HUES48 (cell line): ENCODE measurements around the gene STK36.
A peak's percentile ranks its signal among the peaks of the same experiment; 100 is the strongest.

ENCODE experiments used
- H3K27ac ChIP-seq: one replicate; pipeline ENCODE4 v1.7.0; 2013; ENCODE audit warnings: low read depth, low read length, inconsistent platforms
- H3K27me3 ChIP-seq: 2 replicates; pipeline ENCODE4 v1.6.1; 2013; ENCODE audit warnings: mild to moderate bottlenecking, low read length; ENCODE audit not compliant: control insufficient read depth, insufficient read depth
- H3K36me3 ChIP-seq: 2 replicates; pipeline ENCODE4 v1.6.1; 2013; ENCODE audit warnings: low read length; ENCODE audit not compliant: control insufficient read depth, insufficient read depth
- H3K4me1 ChIP-seq: 2 replicates; pipeline ENCODE4 v1.6.1; 2013; ENCODE audit warnings: mild to moderate bottlenecking, low read length; ENCODE audit not compliant: control insufficient read depth, insufficient read depth
- H3K4me3 ChIP-seq: 2 replicates; pipeline ENCODE4 v1.5.1; 2013; ENCODE audit warnings: mild to moderate bottlenecking, low read depth, low read length
- H3K9ac ChIP-seq: 2 replicates; pipeline ENCODE4 v1.6.1; 2013; ENCODE audit warnings: mild to moderate bottlenecking, low read depth, low read length, moderate library complexity
- H3K9me3 ChIP-seq: 2 replicates; pipeline ENCODE4 v1.6.1; 2013; ENCODE audit warnings: low read length; ENCODE audit not compliant: control insufficient read depth, insufficient read depth

The STK36 gene

GRCh38 chr2:218703341-218703740 lies 31.5 kb downstream of the STK36 start:
- H3K27ac ChIP-seq = no peak overlapping the region
- no peaks in the 10 kb centered on the region for H3K9me3 ChIP-seq

GRCh38 chr2:218708086-218708485 lies 36.2 kb downstream of the STK36 start:
- Histone ChIP-seq H3K4me3 (no peak overlapping the region), H3K27me3 (no peaks in the 10 kb centered on the region), H3K9ac (no peak overlapping the region), H3K36me3 (no peaks in the 10 kb centered on the region), H3K9me3 (no peaks in the 10 kb centered on the region), H3K27ac (no peak overlapping the region), H3K4me1 (peaks cover 7% of the 10 kb centered on the region)

More at GRCh38 chr2:218703341-218703740, 31.5 kb downstream of the STK36 start:
- Histone ChIP-seq H3K27me3 (no peaks in the 10 kb centered on the region), H3K4me1 (no peaks in the 10 kb centered on the region), H3K9ac (no peak overlapping the region), H3K36me3 (peaks cover 29% of the 10 kb centered on the region), H3K4me3 (no peak overlapping the region)

GRCh38 chr2:218709908-218710307 lies 38.0 kb downstream of the STK36 start:
- H3K9ac ChIP-seq = no peak overlapping the region
- H3K4me1 ChIP-seq = peaks cover 7% of the 10 kb centered on the region
- H3K27me3 ChIP-seq = no peaks in the 10 kb centered on the region
- H3K27ac ChIP-seq = no peak overlapping the region
- no peak overlapping the region for H3K4me3 ChIP-seq
- H3K36me3 ChIP-seq = 0 out of 2 replicates have a peak, but pooled peaks cover 4% of the 10 kb centered on the region
- no peaks in the 10 kb centered on the region for H3K9me3 ChIP-seq

GRCh38 chr2:218710334-218710686 lies 38.4 kb downstream of the STK36 start:
- peaks cover 7% of the 10 kb centered on the region for H3K4me1 ChIP-seq
- no peaks in the 10 kb centered on the region for H3K27me3 ChIP-seq
- 0 out of 2 replicates have a peak, but pooled peaks cover 6% of the 10 kb centered on the region for H3K36me3 ChIP-seq
- no peaks in the 10 kb centered on the region for H3K9me3 ChIP-seq
- no peak overlapping the region for H3K9ac ChIP-seq
- no peak overlapping the region for H3K27ac ChIP-seq
- H3K4me3 ChIP-seq = peak overlapping the region; percentile 92; the same call in 1 of the 2 replicates

GRCh38 chr2:218710687-218711549 lies 39.0 kb downstream of the STK36 start, which contains the start of gene TTLL4:
Gene TTLL4, plus strand, starts transcription at chr2:218710835. Its CDS starts 26,842 bp downstream, at chr2:218737677.
- H3K9me3 ChIP-seq = no peaks in the 10 kb centered on the region
- peaks cover 12% of the 10 kb centered on the region for H3K36me3 ChIP-seq
- H3K27ac ChIP-seq = peak within 1 kb of the TSS; percentile 70
- peaks cover 7% of the 10 kb centered on the region for H3K4me1 ChIP-seq
- H3K9ac ChIP-seq = peak within 1 kb of the TSS; percentile 75
- peak within 1 kb of the TSS; percentile 92 for H3K4me3 ChIP-seq
- H3K27me3 ChIP-seq = no peaks in the 10 kb centered on the region

GRCh38 chr2:218711550-218711929 lies 39.7 kb downstream of the STK36 start:
- H3K9me3 ChIP-seq = no peaks in the 10 kb centered on the region
- peaks cover 17% of the 10 kb centered on the region for H3K36me3 ChIP-seq
- H3K4me3 ChIP-seq = peak overlapping the region; percentile 92
- H3K27me3 ChIP-seq = no peaks in the 10 kb centered on the region
- H3K9ac ChIP-seq = peak overlapping the region; percentile 75
- H3K4me1 ChIP-seq = peaks cover 7% of the 10 kb centered on the region
- peak overlapping the region; percentile 70 for H3K27ac ChIP-seq

- no peak overlapping the region for H3K4me3 ChIP-seq
Observed at GRCh38 chr2:218713922-218714321, 42.0 kb downstream of the STK36 start.

GRCh38 chr2:218716070-218716469 lies 44.2 kb downstream of the STK36 start:
- Histone ChIP-seq H3K27me3 (no peaks in the 10 kb centered on the region), H3K9ac (no peak overlapping the region), H3K36me3 (peaks cover 22% of the 10 kb centered on the region), H3K4me1 (peaks cover 11% of the 10 kb centered on the region), H3K27ac (no peak overlapping the region), H3K9me3 (no peaks in the 10 kb centered on the region), H3K4me3 (no peak overlapping the region)

More at GRCh38 chr2:218713922-218714321, 42.0 kb downstream of the STK36 start:
- Histone ChIP-seq H3K4me1 (peaks cover 7% of the 10 kb centered on the region), H3K9me3 (no peaks in the 10 kb centered on the region), H3K9ac (no peak overlapping the region), H3K27ac (no peak overlapping the region), H3K27me3 (no peaks in the 10 kb centered on the region), H3K36me3 (peaks cover 22% of the 10 kb centered on the region)

GRCh38 chr2:218717262-218717661 lies 45.4 kb downstream of the STK36 start:
- Histone ChIP-seq H3K4me1 (0 out of 2 replicates have a peak, but pooled peaks cover 4% of the 10 kb centered on the region), H3K36me3 (peaks cover 22% of the 10 kb centered on the region), H3K9ac (no peak overlapping the region), H3K27ac (no peak overlapping the region), H3K4me3 (no peak overlapping the region), H3K9me3 (no peaks in the 10 kb centered on the region), H3K27me3 (no peaks in the 10 kb centered on the region)

- Histone ChIP-seq H3K36me3 (peaks cover 22% of the 10 kb centered on the region), H3K9me3 (no peaks in the 10 kb centered on the region), H3K27me3 (no peaks in the 10 kb centered on the region), H3K27ac (no peak overlapping the region), H3K4me3 (no peak overlapping the region), H3K4me1 (peaks cover 10% of the 10 kb centered on the region; the same call in 1 of the 2 replicates), H3K9ac (no peak overlapping the region)
Observed at GRCh38 chr2:218718058-218718457, 46.2 kb downstream of the STK36 start.

GRCh38 chr2:218719457-218719856 lies 47.6 kb downstream of the STK36 start:
- no peak overlapping the region for H3K27ac ChIP-seq
- peaks cover 18% of the 10 kb centered on the region for H3K36me3 ChIP-seq
- no peaks in the 10 kb centered on the region for H3K27me3 ChIP-seq
- no peaks in the 10 kb centered on the region for H3K9me3 ChIP-seq
- H3K9ac ChIP-seq = no peak overlapping the region
- no peak overlapping the region for H3K4me3 ChIP-seq
- peaks cover 15% of the 10 kb centered on the region; the same call in 1 of the 2 replicates for H3K4me1 ChIP-seq
